IMR-90 (cell line): ENCODE measurements around the gene ENDOD1. TPM values are rescaled to one million over a fixed set of nuclear protein-coding genes. Genes with fewer than 3 reads are reported as not detected.
A peak's percentile ranks its signal among the peaks of the same experiment; 100 is the strongest.

Experiments
- ATAC-seq: fragments of 200-7000 bp; cut with Tn5 transposase; 2 replicates; pipeline ENCODE4 v1.9.1; 2020; ENCODE audit warnings: low read depth, mild to moderate bottlenecking, moderate library complexity
- BruUV-seq: library from RNA; stranded (reverse); fragments of 400-500 nt; replicated peaks from 2 replicates; lab custom pipeline; 2021; lab: Mats Ljungman, UMichigan
- CTCF ChIA-PET: fragments of 300-600 bp; formaldehyde crosslinking; extraction: SDS; loops from one replicate; lab custom pipeline; 2021; ENCODE audit warnings: antibody characterized with exemption; lab: Yijun Ruan, JAX
- POLR2A ChIA-PET: fragments of 300-600 bp; sonication (Branson Sonifier 250); formaldehyde crosslinking; loops from one replicate; lab custom pipeline; 2022; ENCODE audit warnings: antibody characterized with exemption; ENCODE audit not compliant: unreplicated experiment; lab: Charles Lee
- DNase-seq: peaks from one replicate; pipeline ENCODE4 v3.0.0; 2013
- H2AFZ ChIP-seq: replicated peaks from 2 replicates; pipeline ENCODE3; 2013; ENCODE audit warnings: low read length, mild to moderate bottlenecking; ENCODE audit not compliant: poor library complexity
- H2AK5ac ChIP-seq: 2 replicates; pipeline ENCODE4 v1.6.1; 2013; ENCODE audit warnings: low read depth, low read length, inconsistent platforms
- H2AK9ac ChIP-seq: replicated peaks from 2 replicates; pipeline ENCODE3; 2013; ENCODE audit warnings: mild to moderate bottlenecking, low read depth, low read length, moderate library complexity; ENCODE audit not compliant: poor library complexity
- H2BK120ac ChIP-seq: 2 replicates; pipeline ENCODE4 v1.6.1; 2013; ENCODE audit warnings: low read depth, low read length, inconsistent platforms
- H2BK15ac ChIP-seq: 3 replicates; pipeline ENCODE4 v1.6.1; 2013; ENCODE audit warnings: low read depth, low read length, inconsistent platforms
- H2BK20ac ChIP-seq: 2 replicates; pipeline ENCODE4 v1.6.1; 2013; ENCODE audit warnings: low read depth, mild to moderate bottlenecking, inconsistent platforms, low read length, moderate library complexity
- H2BK5ac ChIP-seq: 2 replicates; pipeline ENCODE4 v1.6.1; 2013; ENCODE audit warnings: mild to moderate bottlenecking, low read depth, low read length, inconsistent platforms; ENCODE audit not compliant: poor library complexity, severe bottlenecking
- H3K14ac ChIP-seq: replicated peaks from 2 replicates; pipeline ENCODE4 v1.6.1; 2013; ENCODE audit warnings: low read depth, low read length, inconsistent platforms
- H3K18ac ChIP-seq: 2 replicates; pipeline ENCODE4 v1.6.1; 2013; ENCODE audit warnings: low read depth, low read length, control low read depth
- H3K23ac ChIP-seq: 2 replicates; pipeline ENCODE4 v1.6.1; 2013; ENCODE audit warnings: low read depth, low read length, inconsistent platforms
- H3K27ac ChIP-seq: 2 replicates; pipeline ENCODE4 v1.5.1; 2013; ENCODE audit warnings: mild to moderate bottlenecking, control low read depth, low read length; ENCODE audit not compliant: insufficient read depth
- H3K27me3 ChIP-seq: 2 replicates; pipeline ENCODE4 v1.6.1; 2013; ENCODE audit warnings: low read length; ENCODE audit not compliant: control insufficient read depth, insufficient read depth
- H3K36me3 ChIP-seq: 2 replicates; pipeline ENCODE4 v1.6.1; 2013; ENCODE audit warnings: low read length, mixed read lengths; ENCODE audit not compliant: control insufficient read depth, insufficient read depth
- H3K4ac ChIP-seq: 2 replicates; pipeline ENCODE4 v1.6.1; 2013; ENCODE audit warnings: low read depth, low read length, inconsistent platforms
- H3K4me1 ChIP-seq: 2 replicates; pipeline ENCODE4 v1.6.1; 2013; ENCODE audit warnings: low read length, mixed read lengths; ENCODE audit not compliant: control insufficient read depth, insufficient read depth
- H3K4me2 ChIP-seq: 2 replicates; pipeline ENCODE4 v1.6.1; 2013; ENCODE audit warnings: low read depth, mild to moderate bottlenecking, control low read depth, low read length, moderate library complexity
- H3K4me3 ChIP-seq: 2 replicates; pipeline ENCODE4 v1.5.1; 2013; ENCODE audit warnings: low read depth, mild to moderate bottlenecking, control low read depth, low read length, moderate library complexity; ENCODE audit not compliant: insufficient read depth
- H3K56ac ChIP-seq: 2 replicates; pipeline ENCODE4 v1.6.1; 2013; ENCODE audit warnings: low read length, inconsistent platforms; ENCODE audit not compliant: insufficient read depth; ENCODE audit errors: extremely low read depth
- H3K79me1 ChIP-seq, 2 experiments: 2 replicates each; pipeline ENCODE4 v1.6.1; 2013; ENCODE audit warnings: low read length in 2 of 2, inconsistent platforms in 1 of 2, low read depth in 1 of 2
- H3K9ac ChIP-seq: 2 replicates; pipeline ENCODE4 v1.6.1; 2013; ENCODE audit warnings: low read depth, low read length, control low read depth
- H3K9me1 ChIP-seq: 2 replicates; pipeline ENCODE4 v1.6.1; 2013; ENCODE audit warnings: low read length, inconsistent platforms; ENCODE audit not compliant: insufficient read depth
- H3K9me3 ChIP-seq: 2 replicates; pipeline ENCODE4 v1.6.1; 2013; ENCODE audit warnings: low read length; ENCODE audit not compliant: control insufficient read depth, insufficient read depth
- H4K20me1 ChIP-seq: 2 replicates; pipeline ENCODE4 v1.6.1; 2013; ENCODE audit warnings: low read length, inconsistent platforms; ENCODE audit not compliant: insufficient read depth
- H4K5ac ChIP-seq: 2 replicates; pipeline ENCODE4 v1.6.1; 2013; ENCODE audit warnings: mild to moderate bottlenecking, low read depth, low read length, control low read depth
- H4K8ac ChIP-seq, 2 experiments: 2 replicates each; pipeline ENCODE4 v1.6.1; 2013; ENCODE audit warnings: low read depth in 2 of 2, low read length in 2 of 2, control low read depth in 1 of 2, inconsistent platforms in 1 of 2
- H4K91ac ChIP-seq: 2 replicates; pipeline ENCODE4 v1.6.1; 2013; ENCODE audit warnings: low read depth, low read length, inconsistent platforms; ENCODE audit not compliant: insufficient read depth
- BHLHE40 ChIP-seq: fragments of 150-350 bp; IDR thresholded peaks from 2 replicates; pipeline ENCODE4 v1.6.1; 2016; ENCODE audit warnings: mild to moderate bottlenecking, low read depth, low read length
- CEBPB ChIP-seq: IDR thresholded peaks from 2 replicates; pipeline ENCODE4 v1.6.1; 2012; ENCODE audit warnings: low read depth, low read length, improper control_type of control experiment
- MXI1 ChIP-seq: IDR thresholded peaks from 2 replicates; pipeline ENCODE4 v1.6.1; 2012; ENCODE audit warnings: low read depth, mild to moderate bottlenecking, low read length, moderate library complexity, borderline replicate concordance
- POLR2A ChIP-seq: IDR thresholded peaks from 2 replicates; pipeline ENCODE4 v1.6.1; 2012; ENCODE audit warnings: mild to moderate bottlenecking, low read depth, low read length
- RAD21 ChIP-seq: IDR thresholded peaks from 2 replicates; pipeline ENCODE4 v1.6.1; 2012; ENCODE audit warnings: low read length, improper control_type of control experiment
- RCOR1 ChIP-seq: IDR thresholded peaks from 2 replicates; pipeline ENCODE4 v1.6.1; 2012; ENCODE audit warnings: mild to moderate bottlenecking, low read length, improper control_type of control experiment; ENCODE audit not compliant: insufficient replicate concordance
- RFX5 ChIP-seq: IDR thresholded peaks from 2 replicates; pipeline ENCODE4 v1.8.0; 2012; ENCODE audit warnings: low read depth, mild to moderate bottlenecking, low read length, moderate library complexity
- USF2 ChIP-seq: fragments of 150-350 bp; IDR thresholded peaks from 2 replicates; pipeline ENCODE4 v1.6.1; 2017; ENCODE audit warnings: mild to moderate bottlenecking, antibody characterized with exemption, low read length, low read depth
- WGBS, 2 experiments: methylation state at CpG; one replicate each; pipeline versions ENCODE4 v1.1.5 to v1.1.7; 2013; ENCODE audit warnings: missing lambda C conversion rate in 2 of 2; ENCODE audit not compliant: insufficient read length in 1 of 2; ENCODE audit errors: extremely low coverage in 2 of 2; 5-methylcytosine and 5-hydroxymethylcytosine counted together
- dilution Hi-C: fragments of 300-500 bp; cut with HindIII; formaldehyde crosslinking; loops from one replicate; pipeline ENCODE4 v1.14.3; 2018; ENCODE audit warnings: low sequenced_read_pairs; ENCODE audit not compliant: unreplicated experiment
- in situ Hi-C: fragments of 300-500 bp; cut with MboI; formaldehyde crosslinking; loops from 3 replicates; pipeline ENCODE4 v1.14.3; 2019; ENCODE audit warnings: low sequenced_read_pairs, inconsistent platforms, mixed read lengths
- intact Hi-C: fragments of 100-400 bp; cut with micrococcal nuclease; formaldehyde crosslinking; loops from 2 replicates; pipeline ENCODE4 v1.10.0; 2022
- polyA plus RNA-seq, 3 experiments: library from polyadenylated mRNA; depleted of rRNA; stranded (reverse); fragments of >200 nt; gene quantifications; 2 replicates each; pipeline ENCODE4 v1.2.3, GENCODE V29; 2012; ENCODE audit warnings: low replicate concordance in 1 of 3
- total RNA-seq: library from RNA; depleted of rRNA; stranded (reverse); fragments of >200 nt; gene quantifications from 2 replicates; pipeline ENCODE4 v1.2.3, GENCODE V29; 2012
- TF ChIP-seq, protein P1 (sequence below): conservative IDR thresholded peaks from 2 replicates; pipeline ENCODE4 v1.5.1; 2012; ENCODE audit warnings: mild to moderate bottlenecking, low read depth, low read length, improper control_type of control experiment

Gene ENDOD1
- total and polyA plus RNA-seq, 2 of the 4 experiments (the other 2 are of a cell fraction), result 7.0 to 17.6 TPM

GRCh38 chr11:95067039-95067840, 22.4 kb upstream of the ENDOD1 start:
- Histone ChIP-seq H2AFZ (peak overlapping the region; percentile 99), H3K79me1 (peaks cover 9 to 22% of the 10 kb centered on the region in 2 experiments; a peak in 2 of 4 replicates), H4K5ac (peak overlapping the region; percentile 94), H3K27ac (peak overlapping the region; percentile 85), H3K56ac (peak overlapping the region; percentile 63), H3K4me2 (peak overlapping the region; percentile 98), H3K36me3 (no peaks in the 10 kb centered on the region), H3K4me3 (peak overlapping the region; percentile 91), H2AK5ac (no peak overlapping the region; the same call in 1 of the 2 replicates), H3K18ac (peak overlapping the region; percentile 64), H4K20me1 (no peaks in the 10 kb centered on the region), H3K9me3 (no peaks in the 10 kb centered on the region), H2BK120ac (peak overlapping the region; percentile 74), H3K27me3 (no peaks in the 10 kb centered on the region), H3K14ac (peak overlapping the region; percentile 96), H3K9me1 (no peaks in the 10 kb centered on the region), H4K8ac (peak overlapping the region; percentile 86 to 91), H2BK5ac (peak overlapping the region; percentile 91), H2BK20ac (0 out of 2 replicates have a peak overlapping the region, but pooled peaks have one; percentile 9), H3K23ac (peak overlapping the region; percentile 93), H3K9ac (peak overlapping the region; percentile 93), H3K4me1 (no peaks in the 10 kb centered on the region), H3K4ac (peak overlapping the region; percentile 92), H2BK15ac (peak overlapping the region; percentile 57; the same call in 1 of the 3 replicates), H4K91ac (peak overlapping the region; percentile 57), H2AK9ac (peak overlapping the region; percentile 88)
- ATAC-seq (peak; percentile 90), DNase-seq (peak; percentile 72)
- in situ Hi-C loops, result loop anchor here (25.0 kb wide), 1 partner anchor 1370 kb away; no protein-coding TSS in a partner anchor
- POLR2A ChIA-PET, result interaction anchor here (0.5 to 0.7 kb wide), 3 partner anchors 51 to 1357 kb away, joined by 3 to 4 read pairs (median 3); no protein-coding TSS in a partner anchor
- 1% methylated on average over 76 of the region's 98 CpGs; no CpG with 5 or more reads in 1 of the 2 experiments for WGBS, 2 experiments
- BruUV-seq, result no TSS peak
- CTCF ChIA-PET, result interaction anchor here (0.9 to 1.8 kb wide), 9 partner anchors 8 to 640 kb away, joined by 3 to 16 read pairs (median 3); no protein-coding TSS in a partner anchor
- intact Hi-C loops, result loop anchor here (5.0 kb wide), 3 partner anchors 95 to 1360 kb away; partner anchors contain the start of genes CWC15 and KDM4D
- dilution Hi-C loops, result no loop called here
- peak; percentile 24; the same call in 1 of the 2 replicates for TF ChIP-seq RAD21
- no peak for TF ChIP-seq USF2
- no peak for TF ChIP-seq RCOR1
- TF ChIP-seq MXI1, result no peak; the same call in 1 of the 2 replicates
- TF ChIP-seq, protein P1, sequence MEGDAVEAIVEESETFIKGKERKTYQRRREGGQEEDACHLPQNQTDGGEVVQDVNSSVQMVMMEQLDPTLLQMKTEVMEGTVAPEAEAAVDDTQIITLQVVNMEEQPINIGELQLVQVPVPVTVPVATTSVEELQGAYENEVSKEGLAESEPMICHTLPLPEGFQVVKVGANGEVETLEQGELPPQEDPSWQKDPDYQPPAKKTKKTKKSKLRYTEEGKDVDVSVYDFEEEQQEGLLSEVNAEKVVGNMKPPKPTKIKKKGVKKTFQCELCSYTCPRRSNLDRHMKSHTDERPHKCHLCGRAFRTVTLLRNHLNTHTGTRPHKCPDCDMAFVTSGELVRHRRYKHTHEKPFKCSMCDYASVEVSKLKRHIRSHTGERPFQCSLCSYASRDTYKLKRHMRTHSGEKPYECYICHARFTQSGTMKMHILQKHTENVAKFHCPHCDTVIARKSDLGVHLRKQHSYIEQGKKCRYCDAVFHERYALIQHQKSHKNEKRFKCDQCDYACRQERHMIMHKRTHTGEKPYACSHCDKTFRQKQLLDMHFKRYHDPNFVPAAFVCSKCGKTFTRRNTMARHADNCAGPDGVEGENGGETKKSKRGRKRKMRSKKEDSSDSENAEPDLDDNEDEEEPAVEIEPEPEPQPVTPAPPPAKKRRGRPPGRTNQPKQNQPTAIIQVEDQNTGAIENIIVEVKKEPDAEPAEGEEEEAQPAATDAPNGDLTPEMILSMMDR, result peak; percentile 65
- no peak for TF ChIP-seq BHLHE40
- TF ChIP-seq RFX5, result no peak
- TF ChIP-seq POLR2A, result peak; percentile 57
- no peak for TF ChIP-seq CEBPB
